ENCODE results near the gene ACO2.
"Not testable (repeated sequence)": the region's sequence is repeated elsewhere in the genome, so short reads cannot be mapped to it uniquely, and the experiment has no call there.

The ACO2 gene

DNA sequence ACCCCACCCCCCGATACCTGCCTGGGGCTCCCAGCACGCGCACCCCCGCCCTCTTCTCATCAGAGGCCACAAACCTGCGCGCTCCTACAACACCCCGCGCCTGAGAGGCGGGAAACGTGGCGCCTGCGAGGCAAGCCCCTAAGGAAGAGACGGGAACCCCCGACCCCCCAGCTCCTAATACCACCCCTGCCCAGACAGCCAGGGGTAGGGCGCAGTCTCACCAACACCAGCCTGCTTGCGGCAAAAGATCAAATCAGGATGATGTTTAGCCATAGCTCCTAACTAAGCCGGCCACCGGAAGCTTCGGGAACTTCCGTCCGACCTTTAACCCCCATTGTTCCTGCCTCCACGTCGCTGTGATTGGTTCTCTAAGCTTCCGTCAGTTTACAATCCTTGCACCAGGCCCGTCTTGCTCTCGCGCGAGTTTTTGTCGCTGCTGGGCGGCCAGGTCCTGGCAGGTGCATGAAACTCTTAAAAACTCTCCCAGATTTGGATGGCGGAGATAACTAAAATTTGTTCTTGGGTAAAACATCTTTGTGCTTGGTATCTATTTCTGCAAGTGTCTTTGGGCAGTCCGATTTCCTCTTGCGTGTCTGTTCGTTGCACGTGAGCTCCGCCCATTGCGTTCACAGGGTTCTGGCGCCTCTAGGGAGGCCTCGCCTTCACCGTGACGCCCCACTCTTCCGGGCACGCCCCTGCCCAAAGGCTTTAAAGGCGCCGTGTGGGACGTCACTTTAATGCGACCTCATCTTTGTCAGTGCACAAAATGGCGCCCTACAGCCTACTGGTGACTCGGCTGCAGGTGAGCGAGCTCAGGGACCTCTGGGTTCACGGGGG, at the start of gene ACO2, which contains the start of gene PHF5A:
ACO2 (plus strand) TSS at position 737 of the 837 bp plus-strand sequence; CDS start at position 767, 30 bp downstream.
PHF5A (minus strand) TSS at position 312 of the 837 bp plus-strand sequence; CDS start at position 273, 39 bp downstream.
- DNase-seq (ENCODE audit: insufficient read length, low spot score): peak; percentile 55
- TF ChIP-seq, protein P1, sequence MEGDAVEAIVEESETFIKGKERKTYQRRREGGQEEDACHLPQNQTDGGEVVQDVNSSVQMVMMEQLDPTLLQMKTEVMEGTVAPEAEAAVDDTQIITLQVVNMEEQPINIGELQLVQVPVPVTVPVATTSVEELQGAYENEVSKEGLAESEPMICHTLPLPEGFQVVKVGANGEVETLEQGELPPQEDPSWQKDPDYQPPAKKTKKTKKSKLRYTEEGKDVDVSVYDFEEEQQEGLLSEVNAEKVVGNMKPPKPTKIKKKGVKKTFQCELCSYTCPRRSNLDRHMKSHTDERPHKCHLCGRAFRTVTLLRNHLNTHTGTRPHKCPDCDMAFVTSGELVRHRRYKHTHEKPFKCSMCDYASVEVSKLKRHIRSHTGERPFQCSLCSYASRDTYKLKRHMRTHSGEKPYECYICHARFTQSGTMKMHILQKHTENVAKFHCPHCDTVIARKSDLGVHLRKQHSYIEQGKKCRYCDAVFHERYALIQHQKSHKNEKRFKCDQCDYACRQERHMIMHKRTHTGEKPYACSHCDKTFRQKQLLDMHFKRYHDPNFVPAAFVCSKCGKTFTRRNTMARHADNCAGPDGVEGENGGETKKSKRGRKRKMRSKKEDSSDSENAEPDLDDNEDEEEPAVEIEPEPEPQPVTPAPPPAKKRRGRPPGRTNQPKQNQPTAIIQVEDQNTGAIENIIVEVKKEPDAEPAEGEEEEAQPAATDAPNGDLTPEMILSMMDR (IDR thresholded peaks at IDR 0.05; ENCODE audit: insufficient read depth, missing control alignments): no peak
- no peak for FAIRE-seq

DNA sequence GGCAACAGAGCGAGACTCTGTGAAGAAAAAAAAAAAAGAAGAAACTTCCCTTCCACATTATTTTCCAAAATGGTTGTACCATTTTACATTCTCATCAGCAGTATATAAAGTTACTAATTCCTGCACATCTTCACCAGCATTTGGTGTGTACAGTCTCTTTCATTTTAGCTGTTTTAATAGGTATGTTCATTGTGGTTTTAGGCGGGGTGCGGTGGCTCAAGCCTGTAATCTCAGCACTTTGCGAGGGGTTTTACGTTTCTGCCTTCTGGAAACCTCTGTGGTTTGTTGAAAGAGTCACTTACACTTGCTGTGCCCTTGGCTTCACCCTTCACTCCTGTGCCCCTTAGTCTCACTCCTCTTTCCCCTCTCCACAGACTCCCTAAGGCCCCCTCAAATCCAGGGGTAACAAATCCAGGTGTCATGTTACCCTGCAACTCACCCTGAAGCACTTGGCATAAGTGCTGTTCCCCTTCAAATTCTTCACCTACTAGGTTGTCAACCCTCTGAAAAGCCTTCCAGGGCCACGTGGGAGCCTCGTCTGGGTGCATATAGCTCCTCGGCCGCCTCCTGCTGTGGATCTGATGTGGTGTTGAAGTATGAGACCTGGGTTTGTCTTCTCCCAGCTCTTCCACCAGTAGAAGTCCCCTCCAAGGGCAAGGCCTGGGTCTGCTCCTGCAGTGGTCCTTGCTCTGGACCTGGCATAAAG, 43.1 kb upstream of the ACO2 start:
- FAIRE-seq: no peak
- TF ChIP-seq, protein P1 (IDR thresholded peaks at IDR 0.05; ENCODE audit: insufficient read depth, missing control alignments): no peak
- DNase-seq (ENCODE audit: insufficient read length, low spot score): no peak

DNA sequence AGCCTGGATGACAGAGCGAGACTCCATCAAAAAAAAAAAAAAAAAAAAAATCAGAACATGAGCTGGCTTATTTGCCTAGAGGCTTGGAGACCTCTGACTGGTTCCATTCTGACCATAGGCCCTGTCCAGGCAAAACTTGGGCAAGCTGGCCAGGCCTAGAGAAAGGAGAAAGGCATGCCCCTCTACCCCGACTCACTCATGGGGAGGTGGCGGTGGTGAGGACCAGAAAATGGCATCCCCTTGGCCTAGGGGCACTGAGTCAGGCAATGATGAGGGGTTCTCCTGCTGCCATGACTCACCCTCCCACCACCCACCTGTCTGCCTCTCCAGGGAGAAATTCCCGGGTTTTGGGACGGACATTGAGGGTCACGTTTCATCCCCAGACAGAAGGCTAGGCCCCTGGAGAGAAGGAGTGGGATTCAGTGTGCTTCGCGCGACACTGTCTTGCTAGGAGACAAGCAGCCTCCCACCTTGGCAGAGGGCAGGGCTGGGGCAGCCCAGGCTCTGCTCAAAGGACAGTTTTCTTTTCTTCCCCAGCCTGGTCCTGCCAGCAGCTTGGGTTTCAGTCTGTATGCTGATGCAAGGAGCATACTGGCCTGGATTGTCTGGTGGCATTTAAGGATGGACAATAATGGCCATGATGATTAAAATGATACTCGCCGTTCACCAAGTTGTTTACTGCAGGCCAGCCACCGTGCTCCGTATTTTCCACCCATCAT, 39.5 kb upstream of the ACO2 start:
- FAIRE-seq (no peak), DNase-seq (ENCODE audit: insufficient read length, low spot score) (no peak)
- TF ChIP-seq, protein P1 (IDR thresholded peaks at IDR 0.05; ENCODE audit: insufficient read depth, missing control alignments): no peak

DNA sequence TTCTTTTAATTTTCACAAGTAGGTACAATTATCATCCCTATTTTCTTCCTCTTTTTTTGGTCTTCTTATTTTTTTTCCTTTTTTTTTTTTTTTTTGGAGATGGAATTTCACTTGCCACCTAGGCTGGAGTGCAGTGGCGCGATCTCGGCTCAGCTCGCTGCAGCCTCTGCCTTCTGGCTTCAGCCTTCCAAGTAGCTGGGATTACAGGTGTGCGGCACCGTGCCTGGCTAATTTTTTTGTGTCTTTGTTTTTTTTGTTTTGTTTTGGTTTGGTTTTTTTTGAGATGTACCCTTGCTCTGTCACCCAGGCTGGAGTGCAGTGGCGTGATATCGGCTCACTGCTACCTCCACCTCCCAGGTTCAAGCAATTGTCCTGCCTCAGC, 39.0 kb upstream of the ACO2 start:
- TF ChIP-seq, protein P1 (IDR thresholded peaks at IDR 0.05; ENCODE audit: insufficient read depth, missing control alignments): no peak
- DNase-seq (ENCODE audit: insufficient read length, low spot score) (no peak), FAIRE-seq (no peak)

DNA sequence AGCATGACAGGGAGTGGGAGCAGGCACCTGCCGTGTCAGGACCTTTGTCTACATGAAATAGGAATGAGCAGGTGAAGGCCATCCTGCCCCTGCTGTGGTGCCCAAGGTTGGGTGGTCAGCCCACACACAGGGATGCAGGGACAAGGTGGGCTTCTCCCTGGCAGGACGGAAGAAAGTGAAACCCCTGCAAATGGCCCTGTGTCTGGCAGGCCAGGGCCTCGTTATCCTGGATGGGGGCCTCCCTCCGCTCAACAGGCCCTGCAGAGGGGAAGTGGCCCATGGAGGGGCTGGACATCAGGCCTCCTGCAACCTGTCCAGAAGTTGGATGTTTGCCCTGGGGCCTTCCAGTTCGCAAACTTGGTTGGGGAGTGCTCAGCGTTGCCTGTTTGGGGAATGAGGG, 37.3 kb upstream of the ACO2 start:
- FAIRE-seq (no peak), DNase-seq (ENCODE audit: insufficient read length, low spot score) (no peak)
- TF ChIP-seq, protein P1 (IDR thresholded peaks at IDR 0.05; ENCODE audit: insufficient read depth, missing control alignments): no peak

DNA sequence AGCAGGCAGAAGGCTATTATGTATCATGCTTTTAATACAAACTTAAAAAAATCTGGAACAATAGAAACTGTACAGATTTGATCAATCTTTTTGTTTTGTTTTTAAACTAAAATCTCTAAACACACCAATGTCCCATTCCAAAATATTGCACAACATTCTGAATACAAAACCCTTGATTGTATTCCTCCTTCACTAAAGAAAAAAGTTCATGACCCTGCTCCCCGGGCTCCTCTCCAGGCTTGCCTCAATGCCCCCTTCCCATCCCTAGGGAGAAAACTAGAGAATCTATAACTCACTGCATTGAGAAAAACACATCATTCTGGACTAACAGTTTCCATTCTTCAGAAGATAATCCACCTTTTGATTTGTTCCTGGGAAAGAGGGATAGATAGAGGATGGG, 35.4 kb upstream of the ACO2 start:
- DNase-seq (ENCODE audit: insufficient read length, low spot score); FAIRE-seq: not testable (repeated sequence)

DNA sequence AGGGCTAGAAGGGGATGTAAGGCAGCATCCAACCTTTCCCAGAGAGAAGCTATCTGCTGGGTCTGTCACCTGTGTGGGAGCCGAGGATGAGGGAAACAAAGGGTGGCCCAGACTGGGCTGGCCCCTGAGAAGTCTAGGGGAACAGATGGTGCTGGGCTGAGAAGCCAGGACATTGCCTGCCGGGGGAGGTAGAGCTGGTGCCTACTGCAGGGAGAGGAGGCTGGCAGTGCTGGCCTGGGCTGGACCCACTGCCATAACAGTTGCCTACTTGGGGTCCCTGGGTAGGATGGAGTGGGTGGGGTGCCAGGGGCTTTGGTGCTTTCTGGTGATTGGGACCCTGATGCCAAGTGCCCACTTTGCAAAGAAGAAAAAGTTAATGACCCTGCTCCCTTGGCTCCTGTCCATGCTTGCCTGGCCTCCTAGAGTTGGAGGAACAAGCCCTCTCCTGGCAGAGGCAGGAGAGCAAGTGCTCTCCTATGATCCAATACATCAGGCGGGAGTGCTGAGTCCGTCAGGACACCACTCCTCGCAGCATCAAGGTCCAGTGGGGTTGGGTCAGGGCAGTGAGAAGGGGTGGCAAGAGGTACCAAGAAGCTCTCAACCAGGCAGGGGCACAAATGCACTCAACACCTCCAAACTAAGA, 34.4 kb upstream of the ACO2 start:
- not testable (repeated sequence) for DNase-seq (ENCODE audit: insufficient read length, low spot score); FAIRE-seq

All from D721Med (cell line).